ENCODE measurements around the gene S100A14.
"Not testable (repeated sequence)": the region's sequence is repeated elsewhere in the genome, so short reads cannot be mapped to it uniquely, and the experiment has no call there.

Gene S100A14

GRCh38 chr1:153583976-153584375, 32.1 kb downstream of the S100A14 start:
- DNase-seq = no peak

GRCh38 chr1:153583514-153583913, 32.6 kb downstream of the S100A14 start:
- not testable (repeated sequence) for DNase-seq

GRCh38 chr1:153582836-153583235, 33.3 kb downstream of the S100A14 start:
- DNase-seq = not testable (repeated sequence)

- no peak for DNase-seq
Measured at GRCh38 chr1:153578936-153579335, 37.2 kb downstream of the S100A14 start.

GRCh38 chr1:153578490-153578889, 37.6 kb downstream of the S100A14 start:
- no peak for DNase-seq

- DNase-seq = no peak
Measured at GRCh38 chr1:153577624-153578051, 38.5 kb downstream of the S100A14 start.

- no peak for DNase-seq
Measured at GRCh38 chr1:153577138-153577537, 39.0 kb downstream of the S100A14 start.

- not testable (repeated sequence) for DNase-seq
Measured at GRCh38 chr1:153575497-153575896, 40.6 kb downstream of the S100A14 start.

GRCh38 chr1:153575081-153575491, 41.0 kb downstream of the S100A14 start:
- not testable (repeated sequence) for DNase-seq

GRCh38 chr1:153573351-153573750, 42.8 kb downstream of the S100A14 start:
- no peak for DNase-seq

GRCh38 chr1:153572569-153573015, 43.5 kb downstream of the S100A14 start:
- peak; percentile 35 for DNase-seq

GRCh38 chr1:153571706-153572105, 44.4 kb downstream of the S100A14 start:
- DNase-seq = no peak

- DNase-seq = no peak
Measured at GRCh38 chr1:153570874-153571273, 45.3 kb downstream of the S100A14 start.

GRCh38 chr1:153569465-153569864, 46.7 kb downstream of the S100A14 start:
- no peak for DNase-seq

- DNase-seq = peak; percentile 76
Measured at GRCh38 chr1:153568367-153569099, 47.6 kb downstream of the S100A14 start.

- DNase-seq = peak; percentile 30
Measured at GRCh38 chr1:153567621-153568366, 48.3 kb downstream of the S100A14 start.

- DNase-seq = peak; percentile 95
Measured at GRCh38 chr1:153566414-153567371, 49.4 kb downstream of the S100A14 start.

- peak; percentile 62 for DNase-seq
Measured at GRCh38 chr1:153565529-153566374, 50.4 kb downstream of the S100A14 start, which contains the start of gene S100A2. Gene S100A2, minus strand, starts transcription at chr1:153565844. Its CDS starts 1,967 bp downstream, at chr1:153563877.
